ENCODE measurements around the gene GAL3ST2.

The GAL3ST2 gene

GRCh38 chr2:241846406-241846805, 69.8 kb downstream of the GAL3ST2 start:
- DNase-seq (ENCODE audit: low read depth), result no peak

GRCh38 chr2:241848761-241849615, 72.4 kb downstream of the GAL3ST2 start:
- DNase-seq (ENCODE audit: low read depth), result no peak

- DNase-seq (ENCODE audit: low read depth), result no peak
Measured at GRCh38 chr2:241849616-241850543, 73.3 kb downstream of the GAL3ST2 start.

- no peak for DNase-seq (ENCODE audit: low read depth)
Measured at GRCh38 chr2:241850544-241851324, 74.1 kb downstream of the GAL3ST2 start.

DNA sequence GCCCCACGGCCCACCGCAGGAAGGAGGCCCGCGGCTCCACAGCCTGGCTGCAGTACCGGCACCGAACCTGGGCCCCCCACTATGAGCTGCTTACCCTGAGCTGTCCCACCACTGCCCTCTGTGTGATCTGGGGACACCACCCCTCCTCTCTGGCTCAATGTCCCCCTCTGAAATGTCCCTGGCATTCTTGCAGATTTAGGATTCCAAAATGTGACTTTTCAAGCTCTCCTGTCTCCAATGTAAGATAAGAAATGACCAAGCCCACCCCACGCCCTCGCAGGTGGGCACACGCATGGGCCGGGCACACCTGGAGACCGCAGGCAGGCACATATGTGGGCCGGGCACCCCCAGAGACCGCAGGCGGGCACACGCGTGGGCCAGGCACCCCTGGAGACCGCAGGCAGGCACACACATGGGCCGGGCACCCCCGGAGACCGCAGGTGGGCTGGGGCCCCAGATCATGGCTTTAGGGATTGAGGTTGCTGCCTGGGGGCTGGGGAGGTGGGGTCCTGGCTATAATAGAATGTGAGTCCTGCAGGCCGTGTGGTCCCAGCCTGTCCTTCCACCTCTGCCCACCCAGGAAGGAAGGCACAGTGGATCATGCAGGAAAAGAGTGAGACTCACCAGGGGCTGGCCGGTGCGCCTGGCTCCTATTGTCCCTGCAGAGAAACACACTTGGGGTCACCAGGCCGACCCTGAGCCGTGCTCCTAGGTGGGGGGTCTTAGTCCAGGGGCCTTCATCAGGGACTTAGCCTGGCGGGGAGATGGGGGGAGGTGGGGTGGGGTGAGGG, 74.9 kb downstream of the GAL3ST2 start:
- DNase-seq (ENCODE audit: low read depth), result no peak

DNA sequence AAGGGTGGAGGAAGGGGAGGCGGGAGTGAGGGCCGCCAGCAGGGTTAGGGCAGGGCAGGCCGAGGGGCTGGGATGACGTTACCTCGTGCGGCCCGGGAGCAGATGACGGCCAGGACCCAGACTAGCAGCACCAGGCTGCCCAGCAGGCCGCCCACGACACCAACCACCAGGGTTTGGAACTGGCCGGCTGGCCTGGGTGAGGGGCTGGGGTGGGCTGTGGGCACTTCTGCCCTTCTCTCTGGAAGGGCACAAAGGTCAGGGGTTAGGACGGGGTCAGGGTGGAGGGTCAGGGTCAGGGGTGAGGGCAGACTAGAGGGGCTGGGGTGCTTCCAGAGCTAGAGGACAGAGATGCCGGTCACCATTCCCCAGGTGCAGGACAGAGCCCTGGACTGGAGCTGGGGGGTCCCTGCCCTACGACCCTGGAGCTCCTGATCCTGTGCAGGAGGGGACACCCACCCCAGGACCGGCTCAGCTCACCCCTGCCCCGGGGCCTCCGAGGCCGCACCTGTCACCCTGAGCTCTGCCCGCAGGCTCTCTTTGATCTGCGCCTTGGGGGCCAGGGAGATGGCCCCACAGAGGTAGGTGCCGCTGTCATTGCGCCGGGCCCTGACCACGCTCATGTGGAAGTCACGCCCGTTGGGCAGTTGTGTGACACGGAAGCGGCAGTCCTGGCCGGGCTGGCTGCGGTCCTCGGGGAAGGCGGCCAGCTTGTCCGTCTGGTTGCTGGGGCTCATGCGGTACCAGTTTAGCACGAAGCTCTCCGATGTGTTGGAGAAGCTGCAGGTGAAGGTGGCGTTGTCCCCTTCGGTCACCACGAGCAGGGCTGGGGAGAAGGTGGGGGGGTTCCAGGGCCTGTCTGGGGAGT, 75.7 kb downstream of the GAL3ST2 start:
- no peak for DNase-seq (ENCODE audit: low read depth)

GRCh38 chr2:241852981-241853631, 76.5 kb downstream of the GAL3ST2 start:
- no peak for DNase-seq (ENCODE audit: low read depth)

Data from EH (cell line).